Kidney glomerular epithelial cell (primary cell): ENCODE measurements around the gene PPDPF.
"Not testable (repeated sequence)": the region's sequence is repeated elsewhere in the genome, so short reads cannot be mapped to it uniquely, and the experiment has no call there.

Source experiments
- DNase-seq: peaks from one replicate; lab custom pipeline; 2025; lab: John Stamatoyannopoulos, UW

The PPDPF gene

GRCh38 chr20:63500902-63501817 is 19.4 kb upstream of the PPDPF start:
- DNase-seq: no peak

DNA sequence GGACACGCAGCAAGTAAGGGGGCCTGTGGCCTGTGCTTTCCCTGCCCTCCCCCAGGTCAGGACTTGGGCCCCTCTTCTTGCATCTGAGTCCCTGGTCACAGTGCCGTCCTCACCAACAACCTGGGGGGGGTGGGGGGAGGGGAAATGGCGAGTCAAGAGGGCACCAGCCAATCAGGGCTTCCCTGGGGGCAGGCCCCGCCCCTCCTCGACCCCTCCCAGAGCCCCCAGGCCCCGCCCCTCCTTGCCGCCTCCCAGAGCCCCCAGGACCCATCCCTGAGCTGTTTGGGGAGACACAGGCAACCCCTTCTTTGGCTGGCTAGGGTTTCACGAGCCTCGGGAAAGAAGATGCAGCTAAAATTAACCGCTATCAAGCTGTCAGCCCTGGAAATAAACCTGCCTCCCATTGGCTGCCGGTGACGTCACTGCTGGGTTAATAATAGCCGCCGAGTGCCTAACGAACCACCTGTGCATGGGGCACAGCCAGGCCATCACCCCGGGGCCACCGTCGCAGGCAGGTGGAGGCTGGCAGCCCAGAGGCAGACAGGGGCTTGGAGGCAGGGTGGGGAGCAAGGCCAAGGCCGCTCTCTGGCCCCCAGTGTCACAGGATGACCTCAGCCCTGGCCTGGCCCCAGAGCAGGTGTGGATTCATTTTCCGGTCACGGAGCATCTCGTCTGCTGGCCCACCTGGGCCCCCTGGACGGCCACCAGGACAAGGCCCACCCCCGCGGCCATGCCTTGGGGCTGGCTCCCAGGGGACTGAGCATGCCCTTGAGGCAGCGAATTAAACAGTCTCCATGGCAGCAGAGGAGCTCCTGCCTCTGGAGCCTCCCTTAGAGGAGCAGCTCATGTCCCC is 18.5 kb upstream of the PPDPF start:
- no peak for DNase-seq

GRCh38 chr20:63502671-63503172 is 17.8 kb upstream of the PPDPF start:
- DNase-seq: no peak

DNA sequence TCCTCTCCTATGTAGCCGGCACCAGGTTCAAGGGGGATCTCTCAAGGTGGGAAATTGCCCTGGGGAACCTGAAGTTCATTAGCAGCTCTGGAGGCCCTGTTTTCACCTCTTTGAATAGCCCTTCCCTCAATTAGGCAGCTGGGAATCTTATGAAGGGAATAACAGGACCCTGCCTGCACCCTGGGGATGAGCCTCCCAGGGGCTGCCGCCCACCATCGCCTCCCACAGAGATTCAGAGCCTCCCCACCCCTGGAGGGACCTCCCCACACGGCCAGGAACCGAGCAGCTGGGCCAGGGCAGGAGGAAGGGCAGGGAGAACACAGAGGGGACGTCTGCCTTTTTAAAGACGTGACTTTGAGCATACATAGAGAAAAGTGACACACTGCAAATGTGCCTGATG is 17.0 kb upstream of the PPDPF start:
- DNase-seq: no peak

DNA sequence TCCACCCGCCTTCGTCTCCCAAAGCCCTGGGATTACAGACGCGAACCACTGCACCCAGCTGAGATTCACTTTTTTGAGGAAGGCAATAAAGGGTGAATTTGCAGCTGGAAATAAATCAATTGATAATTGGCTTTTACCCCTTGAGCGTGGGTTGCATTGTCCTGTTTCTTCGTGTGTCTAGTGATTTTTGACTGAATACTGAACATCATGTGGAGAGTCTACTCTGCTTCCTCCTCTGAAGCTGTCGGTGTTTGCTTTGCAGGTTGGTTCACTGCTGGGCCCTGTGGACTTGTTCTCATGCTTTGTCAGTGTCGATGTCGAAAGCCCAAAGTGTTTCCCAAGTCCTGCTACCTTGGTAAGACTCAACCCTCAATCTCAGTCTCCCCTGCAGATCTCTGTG is 15.9 kb upstream of the PPDPF start:
- no peak for DNase-seq

DNA sequence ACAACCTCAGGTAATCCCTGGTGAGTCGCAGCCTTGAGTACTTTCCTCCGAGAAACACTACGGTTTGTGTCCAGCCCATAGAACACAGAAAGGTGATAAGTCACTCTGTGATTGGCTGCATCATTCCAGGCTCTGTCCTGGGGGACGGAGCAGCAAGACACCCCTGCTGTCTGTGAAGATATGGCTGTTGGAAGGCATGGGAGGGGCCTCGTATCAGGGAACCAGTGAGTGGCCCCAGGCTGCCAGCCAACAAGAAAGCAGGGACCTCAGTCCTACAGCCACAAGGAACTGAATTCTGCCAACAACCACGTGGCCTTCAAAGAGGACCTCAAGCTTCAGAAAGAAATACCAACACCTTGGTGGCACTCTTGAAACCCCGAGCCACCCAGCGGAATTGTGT is 15.3 kb upstream of the PPDPF start:
- no peak for DNase-seq

DNA sequence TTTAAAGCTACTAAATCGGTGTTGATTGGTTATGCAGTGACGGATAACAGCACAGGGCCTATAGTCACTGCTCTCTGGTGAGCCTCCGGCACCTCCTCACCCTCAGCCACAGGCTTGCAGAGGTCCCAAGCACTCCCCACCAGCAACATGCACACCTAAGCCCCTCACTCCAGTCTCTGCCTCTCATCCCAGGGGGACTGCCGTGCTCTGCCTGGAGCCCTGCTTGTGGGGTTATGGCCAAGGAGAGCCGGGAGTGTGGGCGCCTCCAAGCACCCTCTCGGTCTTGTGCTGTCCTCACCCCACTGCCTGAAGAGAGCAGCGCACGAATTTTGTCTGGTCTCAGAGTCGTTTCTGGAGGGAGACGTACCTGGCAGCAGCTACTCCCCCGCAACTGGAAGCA is 14.8 kb upstream of the PPDPF start:
- DNase-seq: no peak

- DNase-seq: no peak
Observed at GRCh38 chr20:63507083-63507743, 13.4 kb upstream of the PPDPF start.

DNA sequence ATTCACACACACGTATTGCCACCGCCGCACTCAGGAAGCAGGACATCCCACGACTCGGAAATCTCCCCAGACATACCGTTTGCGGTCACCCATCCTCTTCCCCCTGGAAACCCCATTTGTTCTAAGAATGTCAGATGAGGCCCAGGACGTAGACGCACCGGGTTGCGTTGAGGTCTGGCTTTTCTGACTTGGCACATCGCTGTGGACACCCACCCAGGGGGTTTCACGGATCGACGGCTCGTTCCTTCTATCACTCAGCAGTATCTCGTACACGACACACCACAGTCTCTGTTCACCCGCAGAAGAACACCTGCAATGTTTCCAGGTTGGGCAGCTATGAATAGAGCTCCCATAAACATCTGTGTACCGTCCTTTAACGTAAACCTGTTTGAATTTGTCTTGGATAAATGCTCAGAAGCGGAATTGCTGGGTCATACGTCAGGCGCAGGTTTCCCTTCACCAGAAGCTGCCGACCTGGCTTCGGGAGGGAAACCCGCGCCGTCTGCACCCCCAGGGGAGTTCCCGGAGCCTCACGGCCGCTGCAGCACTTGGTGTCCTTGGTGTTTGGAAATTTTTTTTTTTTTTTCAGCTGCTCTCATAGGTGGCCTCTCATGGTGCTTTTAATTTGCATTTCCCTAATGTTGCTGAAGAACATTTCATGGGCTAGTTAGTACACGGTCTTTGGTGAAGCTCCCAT is 12.3 kb upstream of the PPDPF start:
- DNase-seq: no peak

DNA sequence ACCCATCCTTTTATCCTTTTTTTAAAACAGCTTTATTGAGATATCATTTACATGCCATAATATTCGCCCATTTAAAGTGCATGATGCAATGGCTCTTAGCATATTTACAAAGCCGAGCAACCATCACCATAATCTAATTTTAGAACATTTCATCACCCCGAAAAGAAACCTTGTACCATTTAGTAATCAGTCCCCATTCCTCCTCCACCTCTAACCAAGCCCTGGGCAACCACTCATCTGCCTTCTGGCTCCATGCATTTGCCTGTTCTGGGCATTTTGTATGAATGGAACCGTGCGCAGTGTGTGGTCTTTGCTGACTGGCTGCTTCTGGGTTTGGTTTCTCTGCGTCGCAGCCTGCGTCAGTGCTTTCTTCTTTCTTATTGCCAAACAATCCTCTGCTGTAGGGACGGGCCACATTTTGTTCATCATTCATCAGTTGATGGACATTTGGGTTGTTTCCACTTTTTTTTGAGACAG is 11.4 kb upstream of the PPDPF start:
- DNase-seq: no peak

DNA sequence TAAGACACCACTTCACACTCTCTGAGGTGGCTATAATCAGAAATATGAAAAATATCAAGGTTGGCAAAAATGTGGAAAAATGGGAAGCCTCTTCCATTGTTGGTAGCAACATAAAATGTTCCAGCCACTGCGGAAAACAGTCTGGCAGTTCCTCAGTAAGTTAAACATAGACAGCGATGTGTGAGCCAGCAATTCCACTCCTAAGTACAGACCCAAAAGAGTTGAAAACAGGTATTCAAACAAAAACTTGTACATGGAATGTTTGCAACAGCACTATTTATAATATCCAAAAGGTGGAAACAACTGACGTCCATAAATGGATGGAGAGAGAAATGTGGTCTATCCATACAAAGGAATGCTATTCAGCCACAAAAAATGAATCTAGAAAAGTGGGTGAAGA is 7.4 kb upstream of the PPDPF start:
- DNase-seq: no peak

GRCh38 chr20:63514520-63514919 is 6.0 kb upstream of the PPDPF start:
- DNase-seq: not testable (repeated sequence)

DNA sequence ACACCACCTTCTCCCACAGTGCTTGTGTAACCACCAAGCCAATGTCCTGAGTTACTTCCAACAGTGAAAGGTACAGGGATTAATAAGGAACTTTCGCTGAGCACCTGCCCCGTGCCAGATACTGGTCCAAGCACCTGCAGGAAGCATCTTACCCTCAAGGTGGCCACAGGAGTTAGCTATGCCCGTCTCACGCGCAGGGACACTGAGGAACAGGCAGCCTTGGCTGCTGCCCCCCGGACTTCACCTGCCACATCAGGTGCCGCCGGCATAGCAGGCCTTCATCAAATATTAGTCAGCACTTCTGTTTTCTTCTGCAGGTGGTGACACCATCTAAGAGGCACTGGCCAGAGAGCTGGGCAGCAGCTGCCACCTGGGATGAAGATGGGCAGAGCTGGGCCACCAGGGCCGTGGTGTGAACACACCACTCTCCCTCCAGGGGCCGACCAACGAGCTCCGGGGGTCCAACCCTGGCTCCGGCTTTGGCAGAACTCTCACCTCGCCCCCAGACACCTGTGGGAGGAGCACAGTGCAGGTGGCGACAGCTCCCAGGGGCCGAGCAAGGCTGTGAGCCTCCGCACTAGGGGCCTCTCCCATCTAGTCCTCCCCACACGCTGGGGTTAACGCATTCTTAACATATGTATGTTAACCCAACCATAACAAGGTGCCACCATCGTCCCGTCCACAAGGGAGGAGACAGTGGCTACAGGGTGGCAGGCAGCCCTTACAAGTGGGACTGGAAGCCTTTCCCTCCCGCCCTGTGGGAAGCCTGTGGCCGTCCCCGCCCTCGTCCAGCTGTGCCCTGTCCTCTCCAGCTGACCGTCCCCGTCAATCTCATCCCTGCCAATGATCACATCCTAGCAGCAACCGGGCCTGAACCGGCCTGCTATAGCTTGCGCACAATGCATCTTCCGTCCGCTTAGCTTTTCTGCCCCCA is 2.9 kb upstream of the PPDPF start:
- no peak for DNase-seq

DNA sequence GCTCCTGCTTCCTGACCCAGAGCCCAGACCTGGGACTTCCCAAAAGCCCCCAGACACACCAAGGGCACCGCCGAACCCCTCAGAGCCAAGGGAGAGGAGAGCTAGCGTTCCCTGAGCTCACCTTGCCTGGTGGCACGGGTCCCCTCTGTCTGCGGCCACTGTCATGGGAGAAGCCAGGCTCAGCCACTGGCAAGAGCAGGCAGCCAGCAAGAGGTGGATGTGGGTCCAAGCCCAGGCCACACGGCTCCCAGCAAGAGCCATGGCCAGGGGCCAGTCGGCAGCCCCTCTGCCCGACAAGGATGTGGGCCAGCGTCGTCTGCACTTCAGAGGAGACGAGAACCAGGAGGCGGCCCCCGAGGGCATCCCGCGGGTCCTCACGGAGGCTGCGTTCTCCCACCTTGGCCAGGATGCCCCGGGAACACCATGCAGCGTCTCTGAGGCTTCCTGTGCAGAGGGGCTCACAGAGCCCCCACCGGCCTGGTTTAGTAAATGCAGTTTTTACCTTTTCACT is 2.2 kb upstream of the PPDPF start:
- no peak for DNase-seq

DNA sequence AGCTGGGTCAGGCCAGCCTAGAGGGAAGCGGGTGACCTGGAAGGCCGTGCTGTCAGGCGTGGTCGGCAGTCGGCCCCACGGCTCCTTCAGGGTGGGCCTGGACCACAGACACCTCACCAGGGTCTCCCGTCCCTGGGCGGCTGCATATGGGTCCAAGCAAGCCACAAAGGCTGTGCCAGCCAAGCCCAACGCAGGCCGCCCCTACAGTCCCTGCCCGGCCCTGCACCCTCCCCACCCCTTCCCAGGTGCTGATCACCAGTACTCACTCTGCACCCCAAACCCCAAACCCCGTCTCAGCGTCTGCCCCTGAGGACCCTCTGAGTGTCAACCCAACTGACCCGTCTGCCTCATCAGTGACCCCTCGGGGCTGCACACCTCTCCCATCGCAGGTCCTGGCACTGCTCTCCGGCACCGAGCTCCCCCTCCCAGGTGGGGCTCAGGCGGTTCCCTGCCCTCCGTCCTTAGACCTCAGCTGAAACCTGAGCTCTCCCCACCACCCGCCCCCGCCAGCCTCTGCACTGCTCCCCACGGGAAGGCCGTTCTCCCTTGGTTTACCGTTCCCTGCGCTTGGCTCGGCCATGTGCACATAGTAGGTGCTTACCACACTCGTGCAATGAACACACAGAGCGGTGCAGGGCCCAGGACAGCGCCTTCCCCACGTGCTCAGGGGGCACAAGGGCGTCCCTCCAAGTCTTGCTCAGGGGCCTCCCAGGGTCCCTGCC is 1.5 kb upstream of the PPDPF start:
- DNase-seq: no peak

GRCh38 chr20:63519668-63520503 is 679 bp upstream of the PPDPF start:
- DNase-seq: no peak

GRCh38 chr20:63520934-63521601 is 503 bp downstream of the PPDPF start:
- peak; percentile 48 for DNase-seq

DNA sequence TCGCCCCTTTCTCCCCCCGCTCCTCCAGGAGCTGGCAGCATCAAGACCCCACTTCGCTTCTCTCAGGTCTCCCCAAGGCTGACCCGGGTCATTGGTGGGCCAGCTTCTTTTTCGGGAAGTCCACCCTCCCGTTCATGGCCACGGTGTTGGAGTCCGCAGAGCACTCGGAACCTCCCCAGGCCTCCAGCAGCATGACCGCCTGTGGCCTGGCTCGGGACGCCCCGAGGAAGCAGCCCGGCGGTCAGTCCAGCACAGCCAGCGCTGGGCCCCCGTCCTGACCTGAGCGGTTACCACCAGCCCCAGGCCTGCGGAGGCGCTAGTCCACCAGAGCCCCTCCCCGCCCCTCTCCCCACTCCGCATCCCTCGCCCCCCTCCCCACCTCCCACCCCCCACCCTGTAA is 1.0 kb downstream of the PPDPF start:
- DNase-seq: no peak
